Measurements from ENCODE around the gene TMEM271.

Gene TMEM271

DNA sequence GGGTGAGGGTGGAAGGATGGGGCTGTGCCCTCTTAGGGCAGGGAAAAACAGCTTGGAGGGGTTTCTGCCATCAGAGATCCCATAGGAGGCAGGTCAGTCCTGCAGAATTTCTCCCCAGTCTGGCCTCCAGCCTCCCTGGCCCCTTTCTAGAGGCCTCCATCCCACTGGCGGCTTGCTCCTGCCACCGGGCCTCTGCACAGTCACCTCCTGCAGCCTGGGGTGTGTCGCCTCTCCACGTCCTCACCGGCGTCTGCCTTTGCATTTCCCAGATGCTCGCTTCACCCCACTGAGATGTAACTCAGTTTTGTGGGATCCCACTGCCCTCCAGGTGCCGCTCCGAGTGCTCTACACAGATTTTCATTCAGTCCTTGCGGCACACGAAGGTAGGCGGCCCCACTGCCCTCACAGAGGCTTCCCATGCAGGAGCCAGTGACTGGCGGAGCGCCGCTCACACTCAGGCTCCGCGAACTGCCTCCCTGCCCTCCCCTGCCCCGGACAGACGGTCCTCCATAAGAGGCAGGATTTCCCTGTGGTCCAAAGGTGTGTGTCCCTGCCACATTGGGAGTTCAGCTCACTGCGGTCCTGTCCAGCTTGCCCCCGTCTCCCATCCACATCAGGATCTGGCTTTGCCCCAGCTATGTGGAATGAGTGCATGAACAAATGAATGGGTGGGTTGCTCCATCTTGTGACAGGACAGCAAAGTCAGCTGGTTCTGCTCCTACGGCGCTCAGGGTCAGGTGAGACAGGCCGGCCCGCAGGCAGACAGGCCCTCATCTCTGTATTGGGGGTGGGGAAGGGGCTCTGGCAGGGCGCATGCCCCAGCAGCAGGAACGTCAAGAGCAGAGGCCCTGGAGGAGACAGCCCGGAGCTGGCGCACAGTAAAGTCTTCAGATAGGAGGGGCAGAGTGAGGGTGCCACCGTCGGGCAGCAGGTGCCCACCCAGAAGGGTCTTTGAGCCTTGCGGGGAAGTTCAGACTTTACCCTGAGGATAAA, 2.7 kb upstream of the TMEM271 start:
- no peak overlapping the region for H3K27ac ChIP-seq (ENCODE audit: low read depth, low read length)
- no peak overlapping the region for H3K9ac ChIP-seq (ENCODE audit: low read depth in 1 of 2, low read length in 2 of 2)

GRCh38 chr4:577499-578450, 1.7 kb upstream of the TMEM271 start:
- H3K9me3 ChIP-seq (ENCODE audit: control insufficient read depth in 1 of 2, low read length in 2 of 2) = no peaks in the 10 kb centered on the region

More for the DNA sequence above, 2.7 kb upstream of the TMEM271 start:
- H3K27me3 ChIP-seq (ENCODE audit: control insufficient read depth in 1 of 2, insufficient read depth in 2 of 2, low read length in 2 of 2) = peaks cover 26 to 44% of the 10 kb centered on the region in 2 donors
- H3K36me3 ChIP-seq (ENCODE audit: control insufficient read depth in 1 of 2, insufficient read depth in 2 of 2, low read length in 2 of 2) = no peaks in the 10 kb centered on the region
- no peaks in the 10 kb centered on the region for H3K4me1 ChIP-seq (ENCODE audit: control insufficient read depth in 1 of 2, insufficient read depth in 2 of 2, low read length in 2 of 2)
- no peak overlapping the region for H3K4me3 ChIP-seq (ENCODE audit: low read depth in 1 of 2, low read length in 2 of 2)
- no peaks in the 10 kb centered on the region for H3K9me3 ChIP-seq (ENCODE audit: control insufficient read depth in 1 of 2, low read length in 2 of 2)

DNA sequence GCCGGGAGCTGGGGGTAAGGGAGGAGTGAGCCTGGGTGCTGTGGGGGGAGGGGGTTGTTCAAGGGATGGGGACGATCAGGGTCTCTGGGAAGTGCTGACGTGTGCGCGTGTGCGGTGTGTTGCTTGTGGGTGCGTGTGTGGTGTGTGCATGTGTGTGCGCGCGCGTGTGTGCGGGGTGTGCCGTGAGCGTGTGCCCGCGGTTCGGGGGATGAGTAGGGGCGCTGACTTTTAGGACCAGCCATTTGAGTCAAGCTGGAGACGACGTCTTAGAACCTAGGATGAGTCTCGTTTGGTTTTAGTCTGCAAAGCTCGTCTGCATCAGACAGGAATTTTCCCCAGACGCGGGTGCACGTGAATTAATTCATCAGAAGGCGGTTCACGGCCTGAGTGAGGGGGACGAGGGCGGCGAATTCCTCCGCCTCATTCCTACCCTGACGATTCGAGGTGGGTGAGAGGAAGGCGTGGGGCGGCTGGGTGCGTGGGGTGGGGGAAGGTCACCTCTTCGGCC, 950 bp upstream of the TMEM271 start:
- no peak overlapping the region for H3K9ac ChIP-seq (ENCODE audit: low read depth in 1 of 2, low read length in 2 of 2)
- H3K27ac ChIP-seq (ENCODE audit: low read depth, low read length) = no peak overlapping the region
- no peaks in the 10 kb centered on the region for H3K9me3 ChIP-seq (ENCODE audit: control insufficient read depth in 1 of 2, low read length in 2 of 2)
- no peaks in the 10 kb centered on the region for H3K36me3 ChIP-seq (ENCODE audit: control insufficient read depth in 1 of 2, insufficient read depth in 2 of 2, low read length in 2 of 2)
- no peak overlapping the region for H3K4me3 ChIP-seq (ENCODE audit: low read depth in 1 of 2, low read length in 2 of 2)
- H3K4me1 ChIP-seq (ENCODE audit: control insufficient read depth in 1 of 2, insufficient read depth in 2 of 2, low read length in 2 of 2) = no peaks in the 10 kb centered on the region
- peaks cover 38 to 59% of the 10 kb centered on the region in 2 donors for H3K27me3 ChIP-seq (ENCODE audit: control insufficient read depth in 1 of 2, insufficient read depth in 2 of 2, low read length in 2 of 2)

More at GRCh38 chr4:577499-578450, 1.7 kb upstream of the TMEM271 start:
- Histone ChIP-seq H3K4me3 (ENCODE audit: low read depth in 1 of 2, low read length in 2 of 2) (no peak overlapping the region), H3K27me3 (ENCODE audit: control insufficient read depth in 1 of 2, insufficient read depth in 2 of 2, low read length in 2 of 2) (peaks cover 34 to 54% of the 10 kb centered on the region in 2 donors), H3K36me3 (ENCODE audit: control insufficient read depth in 1 of 2, insufficient read depth in 2 of 2, low read length in 2 of 2) (no peaks in the 10 kb centered on the region), H3K9ac (ENCODE audit: low read depth in 1 of 2, low read length in 2 of 2) (no peak overlapping the region), H3K27ac (ENCODE audit: low read depth, low read length) (no peak overlapping the region), H3K4me1 (ENCODE audit: control insufficient read depth in 1 of 2, insufficient read depth in 2 of 2, low read length in 2 of 2) (no peaks in the 10 kb centered on the region)

- no peaks in the 10 kb centered on the region for H3K36me3 ChIP-seq (ENCODE audit: control insufficient read depth in 1 of 2, insufficient read depth in 2 of 2, low read length in 2 of 2)
- no peaks in the 10 kb centered on the region for H3K9me3 ChIP-seq (ENCODE audit: control insufficient read depth in 1 of 2, low read length in 2 of 2)
- H3K27me3 ChIP-seq (ENCODE audit: control insufficient read depth in 1 of 2, insufficient read depth in 2 of 2, low read length in 2 of 2) = peaks cover 36 to 55% of the 10 kb centered on the region in 2 donors
- H3K27ac ChIP-seq (ENCODE audit: low read depth, low read length) = no peak overlapping the region
- H3K9ac ChIP-seq (ENCODE audit: low read depth in 1 of 2, low read length in 2 of 2) = no peak overlapping the region
- H3K4me3 ChIP-seq (ENCODE audit: low read depth in 1 of 2, low read length in 2 of 2) = no peak overlapping the region
- no peaks in the 10 kb centered on the region for H3K4me1 ChIP-seq (ENCODE audit: control insufficient read depth in 1 of 2, insufficient read depth in 2 of 2, low read length in 2 of 2)
Observed at GRCh38 chr4:575281-576141, 584 bp downstream of the TMEM271 start.

DNA sequence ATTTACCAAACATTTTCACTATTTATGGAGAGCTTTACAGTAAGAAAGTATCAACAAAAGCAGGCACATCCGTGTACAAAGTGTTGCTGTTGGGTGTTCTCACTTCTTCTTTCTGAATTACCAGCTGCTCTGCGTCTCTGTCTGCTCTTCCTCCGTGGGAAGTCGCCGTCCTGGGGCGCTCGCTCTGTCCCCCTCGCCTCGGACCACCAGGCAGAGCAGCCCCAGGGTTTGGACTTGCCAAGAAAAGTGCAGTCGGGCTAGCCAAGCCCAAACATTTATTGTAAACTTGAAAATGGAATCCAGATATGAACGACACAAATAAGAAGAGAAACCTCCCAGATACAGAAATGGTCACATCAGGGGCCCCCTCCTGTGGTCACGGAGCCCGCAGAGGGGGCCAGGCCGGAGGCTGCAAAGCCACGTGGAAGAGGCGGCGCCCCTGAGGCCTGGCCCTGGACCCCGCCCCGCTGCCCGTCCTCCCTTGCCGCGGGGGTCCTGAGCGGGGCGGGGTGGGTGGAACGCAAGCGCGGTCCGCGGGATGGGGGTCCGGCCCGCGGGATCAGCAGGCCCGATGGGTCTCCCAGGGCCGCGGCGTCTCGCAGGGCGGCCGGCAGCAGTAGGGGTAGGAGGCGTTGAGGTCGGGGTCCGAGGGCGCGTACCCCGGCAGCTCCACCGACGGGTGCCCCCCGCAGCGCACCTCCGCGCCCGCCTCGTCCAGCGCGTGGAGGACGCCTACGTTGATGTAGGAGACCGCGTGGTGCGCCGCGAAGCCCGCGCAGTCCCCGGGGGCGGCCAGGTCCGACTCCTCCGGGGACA, 1.5 kb downstream of the TMEM271 start:
- no peak overlapping the region for H3K9ac ChIP-seq (ENCODE audit: low read depth in 1 of 2, low read length in 2 of 2)
- no peak overlapping the region for H3K4me3 ChIP-seq (ENCODE audit: low read depth in 1 of 2, low read length in 2 of 2)
- no peaks in the 10 kb centered on the region for H3K4me1 ChIP-seq (ENCODE audit: control insufficient read depth in 1 of 2, insufficient read depth in 2 of 2, low read length in 2 of 2)
- no peak overlapping the region for H3K27ac ChIP-seq (ENCODE audit: low read depth, low read length)
- H3K36me3 ChIP-seq (ENCODE audit: control insufficient read depth in 1 of 2, insufficient read depth in 2 of 2, low read length in 2 of 2) = no peaks in the 10 kb centered on the region
- H3K9me3 ChIP-seq (ENCODE audit: control insufficient read depth in 1 of 2, low read length in 2 of 2) = no peaks in the 10 kb centered on the region
- H3K27me3 ChIP-seq (ENCODE audit: control insufficient read depth in 1 of 2, insufficient read depth in 2 of 2, low read length in 2 of 2) = peaks cover 36 to 50% of the 10 kb centered on the region in 2 donors

- no peak overlapping the region for H3K27ac ChIP-seq (ENCODE audit: low read depth, low read length)
Observed at GRCh38 chr4:573122-573892, 2.8 kb downstream of the TMEM271 start.

DNA sequence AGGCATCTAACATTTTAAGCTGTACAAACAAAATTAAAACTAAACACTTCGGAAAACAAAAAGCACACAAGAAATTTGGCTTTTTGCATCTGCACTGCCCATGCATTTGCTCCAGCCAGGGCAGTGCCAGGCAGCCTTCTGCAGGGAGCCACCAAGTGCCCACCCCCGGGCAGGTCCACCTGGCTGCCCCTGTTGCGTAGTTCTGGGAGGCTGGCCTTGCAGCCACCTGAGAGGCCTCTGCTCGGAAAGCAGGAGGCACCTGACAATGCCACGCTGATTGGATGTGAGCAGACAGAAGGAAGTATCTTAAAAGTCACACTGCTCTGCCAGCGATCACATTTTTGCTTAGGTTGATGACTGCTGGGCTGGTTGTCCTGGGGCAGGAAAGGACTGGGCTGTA, 3.5 kb downstream of the TMEM271 start:
- Histone ChIP-seq H3K36me3 (ENCODE audit: control insufficient read depth in 1 of 2, insufficient read depth in 2 of 2, low read length in 2 of 2) (no peaks in the 10 kb centered on the region), H3K4me3 (ENCODE audit: low read depth in 1 of 2, low read length in 2 of 2) (no peak overlapping the region), H3K27ac (ENCODE audit: low read depth, low read length) (no peak overlapping the region), H3K27me3 (ENCODE audit: control insufficient read depth in 1 of 2, insufficient read depth in 2 of 2, low read length in 2 of 2) (peaks cover 18 to 30% of the 10 kb centered on the region in 2 donors), H3K9ac (ENCODE audit: low read depth in 1 of 2, low read length in 2 of 2) (no peak overlapping the region), H3K4me1 (ENCODE audit: control insufficient read depth in 1 of 2, insufficient read depth in 2 of 2, low read length in 2 of 2) (no peaks in the 10 kb centered on the region), H3K9me3 (ENCODE audit: control insufficient read depth in 1 of 2, low read length in 2 of 2) (no peaks in the 10 kb centered on the region)

More at GRCh38 chr4:573122-573892, 2.8 kb downstream of the TMEM271 start:
- Histone ChIP-seq H3K9me3 (ENCODE audit: control insufficient read depth in 1 of 2, low read length in 2 of 2) (no peaks in the 10 kb centered on the region), H3K36me3 (ENCODE audit: control insufficient read depth in 1 of 2, insufficient read depth in 2 of 2, low read length in 2 of 2) (no peaks in the 10 kb centered on the region), H3K4me1 (ENCODE audit: control insufficient read depth in 1 of 2, insufficient read depth in 2 of 2, low read length in 2 of 2) (no peaks in the 10 kb centered on the region), H3K9ac (ENCODE audit: low read depth in 1 of 2, low read length in 2 of 2) (no peak overlapping the region), H3K27me3 (ENCODE audit: control insufficient read depth in 1 of 2, insufficient read depth in 2 of 2, low read length in 2 of 2) (peaks cover 25 to 38% of the 10 kb centered on the region in 2 donors), H3K4me3 (ENCODE audit: low read depth in 1 of 2, low read length in 2 of 2) (no peak overlapping the region)

DNA sequence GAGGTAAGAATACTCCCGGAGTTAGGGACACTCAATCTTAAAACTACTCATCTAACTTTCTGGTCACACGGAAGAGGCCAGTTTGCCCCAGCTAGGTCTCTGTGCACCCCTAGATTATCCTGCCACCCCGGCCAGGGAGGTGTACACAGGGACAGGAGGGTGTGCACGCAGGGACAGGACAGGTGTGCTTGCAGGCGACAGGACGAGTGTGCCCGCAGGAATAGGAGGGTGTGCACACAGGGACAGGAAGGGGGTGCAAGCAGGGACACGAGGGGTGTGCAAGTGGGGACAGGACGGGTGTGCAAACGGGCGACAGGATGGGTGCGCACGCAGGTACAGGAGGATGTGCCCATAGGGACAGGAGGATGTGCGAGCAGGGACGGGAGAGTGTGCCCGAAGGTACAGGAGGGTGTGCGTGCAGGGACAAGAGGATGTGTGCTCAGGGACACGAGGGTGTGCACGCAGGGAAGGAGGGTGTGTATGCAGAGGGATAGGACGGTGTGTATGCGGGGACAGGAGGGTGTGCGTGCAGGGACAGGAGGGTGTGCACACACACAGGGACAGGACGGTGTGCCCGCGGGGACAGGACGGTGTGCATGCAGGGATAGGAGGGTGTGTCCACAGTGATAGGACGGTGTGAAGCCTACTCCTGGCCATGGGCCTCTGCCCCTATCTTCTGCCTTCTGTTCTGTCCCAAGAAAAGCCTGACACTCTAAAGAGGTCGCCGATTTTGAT, 4.1 kb downstream of the TMEM271 start:
- Histone ChIP-seq H3K36me3 (ENCODE audit: control insufficient read depth in 1 of 2, insufficient read depth in 2 of 2, low read length in 2 of 2) (no peaks in the 10 kb centered on the region), H3K27me3 (ENCODE audit: control insufficient read depth in 1 of 2, insufficient read depth in 2 of 2, low read length in 2 of 2) (peaks cover 16 to 25% of the 10 kb centered on the region in 2 donors), H3K4me3 (ENCODE audit: low read depth in 1 of 2, low read length in 2 of 2) (no peak overlapping the region), H3K4me1 (ENCODE audit: control insufficient read depth in 1 of 2, insufficient read depth in 2 of 2, low read length in 2 of 2) (no peaks in the 10 kb centered on the region), H3K9ac (ENCODE audit: low read depth in 1 of 2, low read length in 2 of 2) (no peak overlapping the region), H3K9me3 (ENCODE audit: control insufficient read depth in 1 of 2, low read length in 2 of 2) (no peaks in the 10 kb centered on the region), H3K27ac (ENCODE audit: low read depth, low read length) (no peak overlapping the region)
